Measurements from ENCODE around the gene GOLPH3L. TPM values are rescaled to one million over a fixed set of nuclear protein-coding genes. Genes with fewer than 3 reads are reported as not detected.
"Not testable (repeated sequence)": the region's sequence is repeated elsewhere in the genome, so short reads cannot be mapped to it uniquely, and the experiment has no call there.

Gene GOLPH3L
- total and polyA plus RNA-seq, 7 donors: 18.1 to 66.6 (median 26.5) TPM

GRCh38 chr1:150720098-150720497 lies 23.1 kb upstream of the GOLPH3L start:
- Histone ChIP-seq H3K9me3 (no peaks in the 10 kb centered on the region), H3K27me3 (no peaks in the 10 kb centered on the region), H3K4me3 (no peak overlapping the region), H3K27ac (no peak overlapping the region), H3K4me1 (no peaks in the 10 kb centered on the region), H3K36me3 (no peaks in the 10 kb centered on the region)
- no peak for DNase-seq
- WGBS, 2 donors: 97% methylated on average over 21 of the region's 21 CpGs
- intact Hi-C loops (cut with DNase I): no loop called here
- TF ChIP-seq POLR2AphosphoS5 (IDR thresholded peaks at IDR 0.05) (no peak), EP300 (IDR thresholded peaks at IDR 0.05) (no peak), POLR2A (IDR thresholded peaks at IDR 0.05) (no peak), CTCF (IDR thresholded peaks at IDR 0.05) (no peak)

- no peak overlapping the region for H3K4me3 ChIP-seq
- no peaks in the 10 kb centered on the region for H3K36me3 ChIP-seq
- no peak for DNase-seq
- no peaks in the 10 kb centered on the region for H3K9me3 ChIP-seq
- no peaks in the 10 kb centered on the region for H3K4me1 ChIP-seq
- TF ChIP-seq POLR2AphosphoS5 (IDR thresholded peaks at IDR 0.05) (no peak), EP300 (IDR thresholded peaks at IDR 0.05) (no peak), CTCF (IDR thresholded peaks at IDR 0.05) (no peak), POLR2A (IDR thresholded peaks at IDR 0.05) (no peak)
- no peak overlapping the region for H3K27ac ChIP-seq
- 86 to 89% methylated on average over 11 of the region's 11 CpGs for WGBS, 2 donors
- H3K27me3 ChIP-seq: no peaks in the 10 kb centered on the region
- intact Hi-C loops (cut with DNase I): no loop called here
Measured at GRCh38 chr1:150718225-150718891, 21.4 kb upstream of the GOLPH3L start.

GRCh38 chr1:150709031-150709430 lies 12.1 kb upstream of the GOLPH3L start:
- 78 to 84% methylated on average over 1 of the region's 1 CpG for WGBS, 2 donors
- H3K27ac ChIP-seq; H3K9me3 ChIP-seq; DNase-seq; H3K27me3 ChIP-seq; H3K4me1 ChIP-seq; H3K4me3 ChIP-seq; H3K36me3 ChIP-seq; intact Hi-C loops (cut with DNase I): not testable (repeated sequence)

GRCh38 chr1:150708595-150708994 lies 11.6 kb upstream of the GOLPH3L start:
- DNase-seq: no peak
- Histone ChIP-seq H3K4me3 (no peak overlapping the region), H3K27ac (no peak overlapping the region), H3K4me1 (no peaks in the 10 kb centered on the region), H3K9me3 (no peaks in the 10 kb centered on the region), H3K36me3 (no peaks in the 10 kb centered on the region), H3K27me3 (no peaks in the 10 kb centered on the region)
- WGBS, 2 donors: 86 to 90% methylated on average over 2 of the region's 2 CpGs
- intact Hi-C loops (cut with DNase I): no loop called here
- TF ChIP-seq POLR2AphosphoS5 (IDR thresholded peaks at IDR 0.05) (no peak), CTCF (IDR thresholded peaks at IDR 0.05) (no peak), POLR2A (IDR thresholded peaks at IDR 0.05) (no peak), EP300 (IDR thresholded peaks at IDR 0.05) (no peak)

GRCh38 chr1:150706091-150706490 lies 9.1 kb upstream of the GOLPH3L start:
- H3K9me3 ChIP-seq: no peaks in the 10 kb centered on the region
- H3K36me3 ChIP-seq: no peaks in the 10 kb centered on the region
- H3K27ac ChIP-seq: no peak overlapping the region
- no peak overlapping the region for H3K4me3 ChIP-seq
- H3K4me1 ChIP-seq: no peaks in the 10 kb centered on the region
- H3K27me3 ChIP-seq: no peaks in the 10 kb centered on the region
- intact Hi-C loops (cut with DNase I): no loop called here
- no peak for DNase-seq
- TF ChIP-seq EP300 (IDR thresholded peaks at IDR 0.05) (no peak), POLR2A (IDR thresholded peaks at IDR 0.05) (no peak), CTCF (IDR thresholded peaks at IDR 0.05) (no peak), POLR2AphosphoS5 (IDR thresholded peaks at IDR 0.05) (no peak)
- WGBS, 2 donors: 87 to 90% methylated on average over 1 of the region's 1 CpG

Data from sigmoid colon (tissue), 7 donors.